Body of pancreas (tissue), 4 donors: Measurements from ENCODE around the gene SLC7A6.

ENCODE experiments used
- CTCF ChIP-seq, 7 experiments: fragments of 450-650 bp in 4 of 7; fragments of 200-600 bp in 3 of 7; sonication (generic) in 3 of 7; IDR thresholded peaks; one replicate each; pipeline ENCODE4 v1.5.1; 2016 to 2019; ENCODE audit warnings: antibody characterized with exemption in 7 of 7
- POLR2A ChIP-seq, 3 donors: fragments of 450-650 bp; IDR thresholded peaks; one replicate each; pipeline ENCODE4 v1.6.1; 2016; ENCODE audit warnings: antibody characterized with exemption in 3 of 3, mild to moderate bottlenecking in 2 of 3

GRCh38 chr16:68287276-68288251, 23.2 kb downstream of the SLC7A6 start:
- TF ChIP-seq CTCF (IDR thresholded peaks at IDR 0.05) (no peak), POLR2A (IDR thresholded peaks at IDR 0.05) (no peak)
